Peyer's patch (tissue), 4 donors: Measurements from ENCODE around the gene UBXN6.

ENCODE experiments used
- CTCF ChIP-seq, 6 experiments: fragments of 450-650 bp in 4 of 6; fragments of 200-600 bp in 2 of 6; sonication (generic) in 1 of 6; IDR thresholded peaks; one replicate each; pipeline ENCODE4 v1.5.1; 2017 to 2019; ENCODE audit warnings: antibody characterized with exemption in 6 of 6, mild to moderate bottlenecking in 3 of 6, moderate library complexity in 1 of 6
- POLR2A ChIP-seq, 2 donors: fragments of 450-650 bp; IDR thresholded peaks; one replicate each; pipeline ENCODE4 v1.5.1; 2017; ENCODE audit warnings: antibody characterized with exemption in 2 of 2, mild to moderate bottlenecking in 2 of 2, moderate library complexity in 2 of 2

- TF ChIP-seq CTCF (IDR thresholded peaks at IDR 0.05) (no peak), POLR2A (IDR thresholded peaks at IDR 0.05) (no peak)
These were observed 9.2 kb downstream of the UBXN6 start for GRCh38 chr19:4448147-4448985.
